HepG2 (cell line): ENCODE measurements around the gene B4GALT2. TPM values are rescaled to one million over a fixed set of nuclear protein-coding genes. Genes with fewer than 3 reads are reported as not detected.
A peak's percentile ranks its signal among the peaks of the same experiment; 100 is the strongest.

Experiments
- FOSL2 ChIP-seq: sonication (generic); formaldehyde crosslinking; IDR thresholded peaks from 2 replicates; pipeline ENCODE4 v1.4.0; 2020; ENCODE audit warnings: missing genetic modification reagents
- FOXC1 ChIP-seq: sonication (generic); formaldehyde crosslinking; IDR thresholded peaks from 2 replicates; pipeline ENCODE4 v1.8.0; 2022; ENCODE audit warnings: mild to moderate bottlenecking, missing genetic modification reagents, borderline replicate concordance
- HES4 ChIP-seq: sonication (generic); formaldehyde crosslinking; IDR thresholded peaks from 2 replicates; pipeline ENCODE4 v1.9.0; 2021; ENCODE audit warnings: mild to moderate bottlenecking, missing genetic modification reagents, borderline replicate concordance
- JARID2 ChIP-seq: sonication (generic); formaldehyde crosslinking; IDR thresholded peaks from 2 replicates; pipeline ENCODE4 v1.8.1; 2023; ENCODE audit warnings: missing genetic modification reagents, inconsistent platforms; ENCODE audit not compliant: insufficient replicate concordance
- KDM4B ChIP-seq: sonication (generic); formaldehyde crosslinking; IDR thresholded peaks from 2 replicates; pipeline ENCODE4 v1.4.0; 2020; ENCODE audit warnings: missing genetic modification reagents
- KDM5A ChIP-seq: fragments of 200-600 bp; sonication (generic); IDR thresholded peaks from 2 replicates; pipeline ENCODE4 v1.7.0; 2018; ENCODE audit warnings: antibody characterized with exemption, mild to moderate bottlenecking, low read length, borderline replicate concordance
- MTA3 ChIP-seq: sonication (generic); formaldehyde crosslinking; IDR thresholded peaks from 2 replicates; pipeline ENCODE4 v1.4.0; 2020; ENCODE audit warnings: missing genetic modification reagents
- STAT6 ChIP-seq: sonication (generic); formaldehyde crosslinking; IDR thresholded peaks from 2 replicates; pipeline ENCODE4 v1.4.0; 2020; ENCODE audit warnings: missing genetic modification reagents, mild to moderate bottlenecking, borderline replicate concordance
- ZFP41 ChIP-seq: sonication (generic); formaldehyde crosslinking; IDR thresholded peaks from 2 replicates; pipeline ENCODE4 v1.4.0; 2020; ENCODE audit warnings: mild to moderate bottlenecking, missing genetic modification reagents, borderline replicate concordance
- ZNF235 ChIP-seq: sonication (generic); formaldehyde crosslinking; IDR thresholded peaks from 2 replicates; pipeline ENCODE4 v1.8.1; 2023; ENCODE audit warnings: mild to moderate bottlenecking, missing genetic modification reagents, borderline replicate concordance
- ZNF512B ChIP-seq: sonication (generic); formaldehyde crosslinking; IDR thresholded peaks from 2 replicates; pipeline ENCODE4 v1.5.1; 2020; ENCODE audit warnings: missing genetic modification reagents, mild to moderate bottlenecking, borderline replicate concordance
- ZNF567 ChIP-seq: sonication (generic); formaldehyde crosslinking; IDR thresholded peaks from 2 replicates; pipeline ENCODE4 v1.8.1; 2023; ENCODE audit warnings: mild to moderate bottlenecking, missing genetic modification reagents, borderline replicate concordance
- ZNF746 ChIP-seq: sonication (generic); formaldehyde crosslinking; IDR thresholded peaks from 2 replicates; pipeline ENCODE4 v1.8.0; 2022; ENCODE audit warnings: mild to moderate bottlenecking, missing genetic modification reagents
- ZNF777 ChIP-seq: sonication (generic); formaldehyde crosslinking; IDR thresholded peaks from 2 replicates; pipeline ENCODE4 v1.4.0; 2020; ENCODE audit warnings: missing genetic modification reagents
- ZNF839 ChIP-seq: sonication (generic); formaldehyde crosslinking; IDR thresholded peaks from 2 replicates; pipeline ENCODE4 v1.4.0; 2020; ENCODE audit warnings: missing genetic modification reagents, mild to moderate bottlenecking, borderline replicate concordance
- ZSCAN21 ChIP-seq: sonication (generic); formaldehyde crosslinking; IDR thresholded peaks from 2 replicates; pipeline ENCODE4 v1.8.0; 2022; ENCODE audit warnings: mild to moderate bottlenecking, missing genetic modification reagents, moderate library complexity, borderline replicate concordance
- ZXDC ChIP-seq: sonication (generic); formaldehyde crosslinking; IDR thresholded peaks from 2 replicates; pipeline ENCODE4 v1.5.0; 2020; ENCODE audit warnings: mild to moderate bottlenecking, missing genetic modification reagents
- polyA plus RNA-seq, 8 experiments: library from polyadenylated mRNA; depleted of rRNA in 3 of 8; stranded (reverse) in 7 of 8; unstranded in 1 of 8; fragments of >200 nt; fragmentation: Illumina TruSeq in 4 of 8; extraction: Trizol in 4 of 8; gene quantifications; 2 replicates each; pipeline versions ENCODE4 v1.2.1 to v1.2.3, GENCODE V29; 2011 to 2016; ENCODE audit warnings: low read depth in 4 of 8, missing spikeins in 1 of 8, mixed read lengths in 1 of 8; ENCODE audit not compliant: insufficient read depth in 1 of 8
- total RNA-seq, 5 experiments: library from RNA; depleted of rRNA; stranded (reverse); fragments of >200 nt; fragmentation: Illumina TruSeq; extraction: Trizol; gene quantifications; 2 replicates each; pipeline ENCODE4 v1.2.3, GENCODE V29; 2016; ENCODE audit warnings: low read depth in 1 of 5
- TF ChIP-seq, protein P1 (sequence below): sonication (generic); formaldehyde crosslinking; IDR thresholded peaks from 2 replicates; pipeline ENCODE4 v1.8.1; 2023; ENCODE audit warnings: missing genetic modification reagents, inconsistent platforms, borderline replicate concordance

Gene B4GALT2
- total and polyA plus RNA-seq, 2 of the 13 experiments (the other 11 are each of a cell fraction or from before 2014, with no cell fraction given) = 41.9 to 78.0 TPM

DNA sequence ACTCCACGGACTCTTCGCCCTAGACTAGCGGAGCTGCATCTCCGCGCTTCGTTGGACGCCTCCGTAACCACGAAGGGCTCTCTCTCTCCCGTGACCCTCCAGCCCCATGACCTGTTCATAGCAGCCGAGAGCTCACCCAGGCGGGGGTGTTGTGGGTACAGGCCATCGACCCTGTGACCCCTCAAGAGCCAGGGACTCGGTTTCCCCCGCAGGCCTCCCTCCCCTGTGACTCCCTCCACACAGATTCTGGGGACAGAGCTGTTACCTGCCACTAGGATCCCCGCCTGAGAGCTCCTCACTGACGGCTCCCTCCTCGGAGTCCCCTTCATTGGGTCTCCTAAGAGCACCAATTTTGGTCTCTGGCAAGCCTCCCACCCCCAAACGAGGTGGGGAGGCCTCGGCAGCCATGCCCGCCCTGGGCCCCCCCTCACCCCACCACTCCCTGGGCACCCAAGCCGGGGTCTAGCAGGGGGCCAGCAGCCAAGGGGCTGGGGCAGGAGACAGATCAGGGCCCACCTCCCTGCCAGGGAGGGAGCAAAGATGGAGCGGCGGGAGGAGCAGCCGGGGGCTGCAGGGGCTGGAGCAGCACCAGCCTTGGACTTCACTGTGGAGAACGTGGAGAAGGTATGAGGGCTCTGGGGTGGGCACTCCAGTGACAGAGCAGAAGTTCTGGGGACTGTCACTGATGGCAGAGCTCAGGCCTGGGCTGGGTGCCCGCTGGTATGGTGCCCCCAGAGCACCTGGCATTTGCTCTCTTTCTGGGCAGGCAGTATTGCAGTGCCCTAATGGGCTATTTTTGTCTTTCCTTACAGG lies 31.7 kb upstream of the B4GALT2 start (continued):
- TF ChIP-seq KDM4B (CRISPR knock-in tag) (no peak), ZNF777 (CRISPR knock-in tag) (no peak), HES4 (CRISPR knock-in tag) (0 out of 2 replicates have a peak, but pooled peaks have one; percentile 6), ZNF567 (CRISPR knock-in tag) (0 out of 2 replicates have a peak, but pooled peaks have one; percentile 23), ZNF235 (CRISPR knock-in tag) (0 out of 2 replicates have a peak, but pooled peaks have one; percentile 40), FOSL2 (peak; percentile 2; the same call in 1 of the 2 replicates), ZNF839 (CRISPR knock-in tag) (peak; percentile 19; the same call in 1 of the 2 replicates), ZNF512B (CRISPR knock-in tag) (no peak), KDM5A (0 out of 2 replicates have a peak, but pooled peaks have one; percentile 26), ZSCAN21 (CRISPR knock-in tag) (peak; percentile 5; the same call in 1 of the 2 replicates), JARID2 (CRISPR knock-in tag) (no peak), MTA3 (CRISPR knock-in tag) (no peak), ZNF746 (no peak), STAT6 (CRISPR knock-in tag) (0 out of 2 replicates have a peak, but pooled peaks have one; percentile 11), FOXC1 (CRISPR knock-in tag) (peak; percentile 4; the same call in 1 of the 2 replicates), ZFP41 (0 out of 2 replicates have a peak, but pooled peaks have one; percentile 84), ZXDC (CRISPR knock-in tag) (peak; percentile 76; the same call in 1 of the 2 replicates)
- TF ChIP-seq, protein P1, sequence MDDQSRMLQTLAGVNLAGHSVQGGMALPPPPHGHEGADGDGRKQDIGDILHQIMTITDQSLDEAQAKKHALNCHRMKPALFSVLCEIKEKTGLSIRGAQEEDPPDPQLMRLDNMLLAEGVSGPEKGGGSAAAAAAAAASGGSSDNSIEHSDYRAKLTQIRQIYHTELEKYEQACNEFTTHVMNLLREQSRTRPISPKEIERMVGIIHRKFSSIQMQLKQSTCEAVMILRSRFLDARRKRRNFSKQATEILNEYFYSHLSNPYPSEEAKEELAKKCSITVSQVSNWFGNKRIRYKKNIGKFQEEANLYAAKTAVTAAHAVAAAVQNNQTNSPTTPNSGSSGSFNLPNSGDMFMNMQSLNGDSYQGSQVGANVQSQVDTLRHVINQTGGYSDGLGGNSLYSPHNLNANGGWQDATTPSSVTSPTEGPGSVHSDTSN (CRISPR knock-in tag) = 0 out of 2 replicates have a peak, but pooled peaks have one; percentile 15
